Vagina (tissue), 2 donors: ENCODE data around the gene MYO18A.

Source experiments
- POLR2A ChIP-seq, 2 donors: fragments of 450-650 bp; IDR thresholded peaks; one replicate each; pipeline ENCODE4 v1.6.1; 2017; ENCODE audit warnings: antibody characterized with exemption in 2 of 2, mild to moderate bottlenecking in 2 of 2, moderate library complexity in 2 of 2
- POLR2AphosphoS5 ChIP-seq, 2 donors: sonication (generic); formaldehyde crosslinking; IDR thresholded peaks; one replicate each; pipeline ENCODE4 v1.9.0; 2017; ENCODE audit warnings: antibody characterized with exemption in 2 of 2, mild to moderate bottlenecking in 2 of 2, low read depth in 1 of 2; ENCODE audit not compliant: insufficient read depth in 1 of 2
- TF ChIP-seq, protein P1 (sequence below), 3 experiments: fragments of 450-650 bp in 2 of 3; fragments of 200-600 bp in 1 of 3; sonication (generic) in 1 of 3; IDR thresholded peaks; one replicate each; pipeline ENCODE4 v1.5.1; 2017 to 2019; ENCODE audit warnings: antibody characterized with exemption in 3 of 3, mild to moderate bottlenecking in 2 of 3, moderate library complexity in 2 of 3

DNA sequence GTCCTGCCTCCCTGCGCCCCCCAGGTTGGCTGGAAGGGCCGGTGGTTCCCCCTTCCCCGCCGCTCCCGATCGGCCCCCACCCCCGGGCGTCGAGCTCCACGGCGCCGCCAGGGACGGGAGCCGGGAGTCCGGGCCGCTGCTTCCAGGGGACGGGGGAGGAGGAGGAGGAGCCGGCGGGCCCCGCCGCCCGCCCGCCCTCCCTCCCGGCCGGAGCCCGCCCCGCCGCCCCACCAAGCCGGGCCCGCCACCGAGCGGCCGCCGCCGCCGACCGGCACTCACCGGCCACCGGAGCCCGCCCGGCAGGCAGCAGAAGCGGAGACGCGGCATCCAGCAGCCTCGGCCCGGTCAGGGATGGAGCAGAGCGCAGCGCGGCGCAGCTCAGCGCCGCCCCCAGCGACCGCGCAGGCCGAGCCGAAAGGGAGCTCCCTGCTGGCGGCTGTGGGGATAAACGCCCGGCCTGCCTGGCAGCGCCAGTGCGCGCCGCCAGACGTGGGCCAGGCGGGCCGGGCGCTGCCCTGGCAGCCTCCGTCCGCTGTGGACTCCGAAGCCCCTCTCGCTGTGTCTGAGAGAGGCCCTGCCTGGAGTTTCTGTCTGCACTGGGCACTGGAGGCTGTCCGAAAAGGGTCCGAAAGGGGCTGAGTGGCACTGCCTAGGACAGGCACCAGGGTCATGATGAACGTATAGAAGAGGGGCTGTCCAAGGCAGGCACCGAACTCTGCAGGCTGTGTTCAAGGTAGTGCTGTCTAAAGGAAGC lies at the start of gene MYO18A:
- TF ChIP-seq, protein P1, sequence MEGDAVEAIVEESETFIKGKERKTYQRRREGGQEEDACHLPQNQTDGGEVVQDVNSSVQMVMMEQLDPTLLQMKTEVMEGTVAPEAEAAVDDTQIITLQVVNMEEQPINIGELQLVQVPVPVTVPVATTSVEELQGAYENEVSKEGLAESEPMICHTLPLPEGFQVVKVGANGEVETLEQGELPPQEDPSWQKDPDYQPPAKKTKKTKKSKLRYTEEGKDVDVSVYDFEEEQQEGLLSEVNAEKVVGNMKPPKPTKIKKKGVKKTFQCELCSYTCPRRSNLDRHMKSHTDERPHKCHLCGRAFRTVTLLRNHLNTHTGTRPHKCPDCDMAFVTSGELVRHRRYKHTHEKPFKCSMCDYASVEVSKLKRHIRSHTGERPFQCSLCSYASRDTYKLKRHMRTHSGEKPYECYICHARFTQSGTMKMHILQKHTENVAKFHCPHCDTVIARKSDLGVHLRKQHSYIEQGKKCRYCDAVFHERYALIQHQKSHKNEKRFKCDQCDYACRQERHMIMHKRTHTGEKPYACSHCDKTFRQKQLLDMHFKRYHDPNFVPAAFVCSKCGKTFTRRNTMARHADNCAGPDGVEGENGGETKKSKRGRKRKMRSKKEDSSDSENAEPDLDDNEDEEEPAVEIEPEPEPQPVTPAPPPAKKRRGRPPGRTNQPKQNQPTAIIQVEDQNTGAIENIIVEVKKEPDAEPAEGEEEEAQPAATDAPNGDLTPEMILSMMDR (IDR thresholded peaks at IDR 0.05): peak; percentile 60 to 93 (median 72)
- no peak for TF ChIP-seq POLR2A (IDR thresholded peaks at IDR 0.05)
- TF ChIP-seq POLR2AphosphoS5 (IDR thresholded peaks at IDR 0.05; ENCODE audit: insufficient read depth in 1 of 2, low read depth in 1 of 2): no peak
